K562 (cell line): ENCODE data around the gene CSTPP1. TPM values are rescaled to one million over a fixed set of nuclear protein-coding genes. Genes with fewer than 3 reads are reported as not detected.
A peak's percentile ranks its signal among the peaks of the same experiment; 100 is the strongest.

Experiments
- ATAC-seq: fragments of 200-7000 bp; cut with Tn5 transposase; 3 replicates; pipeline ENCODE4 v1.9.1; 2020; ENCODE audit warnings: moderate library complexity
- BruUV-seq: library from RNA; stranded (reverse); fragments of 400-500 nt; replicated peaks from 2 replicates; lab custom pipeline; 2021; lab: Mats Ljungman, UMichigan
- CTCF ChIA-PET: fragments of 300-600 bp; formaldehyde crosslinking; extraction: SDS; loops from one replicate; lab custom pipeline; 2021; ENCODE audit warnings: low intra/inter-chr PET ratio; lab: Yijun Ruan, JAX
- POLR2A ChIA-PET: fragments of 300-600, 350-650 bp; sonication (Branson Sonifier 250); formaldehyde crosslinking; extraction: SDS; loops from one replicate; lab custom pipeline; 2021; ENCODE audit warnings: antibody characterized with exemption, inconsistent platforms; lab: Yijun Ruan, JAX
- DNase-seq, 4 experiments: peaks; one replicate each; pipeline versions ENCODE4 v3.0.0 to v3.0.0-alpha.2; 2011 to 2018; ENCODE audit warnings: low spot score in 3 of 4, mixed read lengths in 3 of 4; ENCODE audit errors: extremely low read depth in 1 of 4
- FAIRE-seq: peaks from 2 replicates; lab custom pipeline; 2011; peaks lifted over from hg19 to GRCh38; lab: Jason Lieb, UNC
- H2AFZ ChIP-seq: 2 replicates; pipeline ENCODE4 v1.6.0; 2011; ENCODE audit warnings: low read depth, low read length, control low read depth, inconsistent platforms
- H3K27ac ChIP-seq: fragments of 200-600 bp; 3 replicates; pipeline ENCODE4 v1.8.0; 2011; ENCODE audit warnings: low read depth, mild to moderate bottlenecking, control low read depth, inconsistent platforms, low read length, moderate library complexity, mixed read lengths; ENCODE audit errors: extremely low read depth
- H3K27me3 ChIP-seq, 2 experiments: fragments of 300-600 bp in 1 of 2; 2 replicates in 1 of 2; 3 replicates in 1 of 2; pipeline versions ENCODE4 v1.6.0 to v1.8.0; 2011; ENCODE audit warnings: inconsistent platforms in 2 of 2, low read length in 2 of 2, mild to moderate bottlenecking in 1 of 2, mixed read lengths in 1 of 2, moderate library complexity in 1 of 2; ENCODE audit not compliant: control insufficient read depth in 2 of 2, insufficient read depth in 2 of 2
- H3K36me3 ChIP-seq: fragments of 300-600 bp; 3 replicates; pipeline ENCODE4 v1.8.0; 2011; ENCODE audit warnings: mild to moderate bottlenecking, low read length, inconsistent platforms; ENCODE audit not compliant: control insufficient read depth, insufficient read depth
- H3K4me1 ChIP-seq, 2 experiments: fragments of 200-600 bp in 1 of 2; replicated peaks in 1 of 2; 2 replicates in 1 of 2; 3 replicates in 1 of 2; pipeline versions ENCODE4 v1.5.1 to v1.8.0; 2011; ENCODE audit warnings: inconsistent platforms in 2 of 2, low read length in 2 of 2, mild to moderate bottlenecking in 1 of 2, mixed read lengths in 1 of 2, moderate library complexity in 1 of 2; ENCODE audit not compliant: control insufficient read depth in 2 of 2, insufficient read depth in 2 of 2
- H3K4me2 ChIP-seq: 2 replicates; pipeline ENCODE4 v1.6.1; 2011; ENCODE audit warnings: low read length, control low read depth, inconsistent platforms, mixed read lengths; ENCODE audit not compliant: insufficient read depth
- H3K4me3 ChIP-seq: fragments of 200-600 bp; sonication (generic), shearing (Covaris generic); 2 replicates; pipeline ENCODE4 v1.5.1; 2016; ENCODE audit warnings: control low read depth, inconsistent platforms
- H3K79me2 ChIP-seq: fragments of 200-600 bp; 3 replicates; pipeline ENCODE4 v1.8.0; 2011; ENCODE audit warnings: low read length, inconsistent platforms; ENCODE audit not compliant: control insufficient read depth, insufficient read depth
- H3K9ac ChIP-seq, 2 experiments: 2 replicates each; pipeline versions ENCODE4 v1.6.0 to v1.6.1; 2011; ENCODE audit warnings: low read depth in 2 of 2, low read length in 2 of 2, control low read depth in 1 of 2, inconsistent platforms in 1 of 2, mild to moderate bottlenecking in 1 of 2, mixed read lengths in 1 of 2; ENCODE audit not compliant: insufficient read depth in 1 of 2
- H3K9me1 ChIP-seq: one replicate; pipeline ENCODE4 v1.6.0; 2011; ENCODE audit warnings: inconsistent platforms, mild to moderate bottlenecking, low read length, moderate library complexity; ENCODE audit not compliant: control insufficient read depth, insufficient read depth
- H3K9me3 ChIP-seq: replicated peaks from 2 replicates; pipeline ENCODE4 v1.5.1; 2011; ENCODE audit warnings: low read depth, low read length, inconsistent platforms; ENCODE audit not compliant: control insufficient read depth, insufficient read depth
- H4K20me1 ChIP-seq: replicated peaks from 2 replicates; pipeline ENCODE4 v1.6.1; 2011; ENCODE audit warnings: low read length, inconsistent platforms, mixed read lengths; ENCODE audit not compliant: control insufficient read depth, insufficient read depth
- CCNT2 ChIP-seq: IDR thresholded peaks from 2 replicates; pipeline ENCODE4 v1.6.1; 2011; ENCODE audit warnings: borderline replicate concordance, low read depth, mild to moderate bottlenecking, moderate library complexity, mixed read lengths, low read length; ENCODE audit not compliant: insufficient read length; ENCODE audit errors: extremely low read depth
- MEIS2 ChIP-seq: fragments of 450-650 bp; IDR thresholded peaks from 2 replicates; pipeline ENCODE4 v1.6.1; 2014; ENCODE audit warnings: mild to moderate bottlenecking; ENCODE audit not compliant: partially characterized antibody
- ZNF76 ChIP-seq: fragments of 250-450 bp; sonication (Bioruptor Pico); IDR thresholded peaks from 2 replicates; pipeline ENCODE4 v1.4.0; 2020; ENCODE audit warnings: mild to moderate bottlenecking, moderate library complexity, borderline replicate concordance
- WGBS: fragments of 100-300 bp; shearing (Covaris generic); methylation state at CpG from one replicate; pipeline ENCODE4 v1.1.6; 2016; ENCODE audit warnings: low coverage, mixed read lengths; ENCODE audit not compliant: insufficient coverage; ENCODE audit errors: missing lambda C conversion rate; 5-methylcytosine and 5-hydroxymethylcytosine counted together
- in situ Hi-C: fragments of 300-500 bp; cut with MboI; formaldehyde crosslinking; loops from 4 replicates; pipeline ENCODE4 v1.15.0; 2018; ENCODE audit warnings: inconsistent platforms, mixed read lengths
- intact Hi-C: fragments of 100-400 bp; cut with micrococcal nuclease; formaldehyde crosslinking; loops from 2 replicates; pipeline ENCODE4 v1.14.2; 2022
- polyA plus RNA-seq, 8 experiments: library from polyadenylated mRNA; depleted of rRNA in 4 of 8; stranded (reverse) in 5 of 8; unstranded in 3 of 8; fragments of >200 nt; fragmentation: Nextera tagmentation in 2 of 8; fragmentation: Illumina TruSeq in 1 of 8; extraction: Ambion mirVana in 2 of 8; extraction: Trizol in 1 of 8; gene quantifications; 2 replicates each; pipeline versions ENCODE4 v1.2.1 to v1.2.3, GENCODE V29; 2011 to 2014; ENCODE audit warnings: inconsistent platforms in 1 of 8, missing spikeins in 1 of 8
- total RNA-seq, 7 experiments: library from RNA; depleted of rRNA in 6 of 7; stranded (reverse); fragments of >200 nt in 6 of 7; fragmentation: Illumina TruSeq in 2 of 7; extraction: Trizol in 2 of 7; gene quantifications; 2 replicates each; pipeline versions ENCODE4 v1.2.1 to v1.2.3, GENCODE V29; 2011 to 2021; ENCODE audit warnings: low replicate concordance in 1 of 7
- TF ChIP-seq, protein P1 (sequence below), 2 experiments: IDR thresholded peaks in 1 of 2; conservative IDR thresholded peaks in 1 of 2; 2 replicates each; pipeline ENCODE4 v1.6.1; 2016; ENCODE audit warnings: low read depth in 2 of 2, mild to moderate bottlenecking in 1 of 2, missing compliant biosample characterization in 1 of 2, missing genetic modification characterization in 1 of 2, moderate library complexity in 1 of 2
- TF ChIP-seq, protein P2 (sequence below): fragments of 450-650 bp; IDR thresholded peaks from 2 replicates; pipeline ENCODE4 v1.6.1; 2016

Gene CSTPP1
- total and polyA plus RNA-seq, 9 of the 15 experiments (the other 6 are each of a cell fraction or from before 2014, with no cell fraction given) = 6.5 to 17.8 (median 9.2) TPM

DNA sequence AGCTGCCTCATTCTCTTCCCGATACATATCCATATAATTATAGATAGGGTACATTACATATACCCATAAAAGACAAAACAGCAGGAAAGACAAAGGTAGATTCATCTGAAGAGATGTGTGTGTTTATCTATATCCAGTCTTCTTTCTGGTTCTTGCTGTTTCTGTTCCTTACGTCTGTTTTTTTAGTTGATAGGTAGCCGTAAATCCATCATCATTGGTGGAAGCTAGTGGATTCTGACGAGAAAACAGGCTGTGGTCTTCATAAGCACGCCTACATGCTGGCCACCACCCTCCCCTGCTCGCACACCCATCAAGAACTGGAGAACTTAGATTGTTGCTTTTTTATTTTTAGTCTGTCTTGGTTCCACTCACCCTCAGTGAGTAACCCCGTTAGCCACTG, 188.5 kb downstream of the CSTPP1 start:
- no peak overlapping the region for H2AFZ ChIP-seq
- no peaks in the 10 kb centered on the region for H3K9me1 ChIP-seq
- ChIA-PET CTCF (no interaction called here), POLR2A (no interaction called here)
- H3K27me3 ChIP-seq = no peaks in the 10 kb centered on the region
- 10% methylated on average over 6 of the region's 7 CpGs for WGBS
- no peak; the same call in 2 of the 3 replicates for ATAC-seq
- DNase-seq = peak in 1 of 4 experiments; percentile 21
- no peak overlapping the region for H3K4me3 ChIP-seq
- no peaks in the 10 kb centered on the region for H3K79me2 ChIP-seq
- peaks cover 0 to 4% of the 10 kb centered on the region in 2 experiments; a peak in 2 of 5 replicates for H3K4me1 ChIP-seq
- H3K27ac ChIP-seq = no peak overlapping the region
- TF ChIP-seq, protein P1, sequence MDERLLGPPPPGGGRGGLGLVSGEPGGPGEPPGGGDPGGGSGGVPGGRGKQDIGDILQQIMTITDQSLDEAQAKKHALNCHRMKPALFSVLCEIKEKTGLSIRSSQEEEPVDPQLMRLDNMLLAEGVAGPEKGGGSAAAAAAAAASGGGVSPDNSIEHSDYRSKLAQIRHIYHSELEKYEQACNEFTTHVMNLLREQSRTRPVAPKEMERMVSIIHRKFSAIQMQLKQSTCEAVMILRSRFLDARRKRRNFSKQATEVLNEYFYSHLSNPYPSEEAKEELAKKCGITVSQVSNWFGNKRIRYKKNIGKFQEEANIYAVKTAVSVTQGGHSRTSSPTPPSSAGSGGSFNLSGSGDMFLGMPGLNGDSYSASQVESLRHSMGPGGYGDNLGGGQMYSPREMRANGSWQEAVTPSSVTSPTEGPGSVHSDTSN (CRISPR knock-in tag; IDR thresholded peaks at IDR 0.05; ENCODE audit: low read depth) = no peak
- TF ChIP-seq, protein P1 (tag; conservative IDR thresholded peaks at IDR 0.05; ENCODE audit: low read depth) = peak; percentile 65
- TF ChIP-seq ZNF76 (CRISPR knock-in tag) = no peak
- TF ChIP-seq, protein P2, sequence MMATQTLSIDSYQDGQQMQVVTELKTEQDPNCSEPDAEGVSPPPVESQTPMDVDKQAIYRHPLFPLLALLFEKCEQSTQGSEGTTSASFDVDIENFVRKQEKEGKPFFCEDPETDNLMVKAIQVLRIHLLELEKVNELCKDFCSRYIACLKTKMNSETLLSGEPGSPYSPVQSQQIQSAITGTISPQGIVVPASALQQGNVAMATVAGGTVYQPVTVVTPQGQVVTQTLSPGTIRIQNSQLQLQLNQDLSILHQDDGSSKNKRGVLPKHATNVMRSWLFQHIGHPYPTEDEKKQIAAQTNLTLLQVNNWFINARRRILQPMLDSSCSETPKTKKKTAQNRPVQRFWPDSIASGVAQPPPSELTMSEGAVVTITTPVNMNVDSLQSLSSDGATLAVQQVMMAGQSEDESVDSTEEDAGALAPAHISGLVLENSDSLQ = 0 out of 2 replicates have a peak, but pooled peaks have one; percentile 15
- TF ChIP-seq CCNT2 = no peak
- TF ChIP-seq MEIS2 = peak; percentile 87
- H3K9me3 ChIP-seq = no peaks in the 10 kb centered on the region
- H3K4me2 ChIP-seq = no peak overlapping the region; the same call in 1 of the 2 replicates
- H4K20me1 ChIP-seq = no peaks in the 10 kb centered on the region
- in situ Hi-C loops = no loop called here
- H3K36me3 ChIP-seq = no peaks in the 10 kb centered on the region
- H3K9ac ChIP-seq = no peak overlapping the region
- intact Hi-C loops = no loop called here
- BruUV-seq = no TSS peak
- FAIRE-seq = peak; percentile 29
